GM12873 (cell line): ENCODE measurements around the gene PCDHGA9.

ENCODE experiments used
- CTCF ChIP-seq: IDR thresholded peaks from 2 replicates; pipeline ENCODE4 v1.5.1; 2012; ENCODE audit warnings: low read depth, mild to moderate bottlenecking, moderate library complexity, low read length, control low read depth; ENCODE audit not compliant: insufficient read depth; ENCODE audit errors: missing control alignments

The PCDHGA9 gene

GRCh38 chr5:141389153-141390042 is 13.2 kb upstream of the PCDHGA9 start:
- TF ChIP-seq CTCF, result no peak

- peak; percentile 27 for TF ChIP-seq CTCF
Measured at GRCh38 chr5:141392429-141393198, 10.0 kb upstream of the PCDHGA9 start, which contains the start of gene PCDHGA8. TSS of gene PCDHGA8 (plus strand) at chr5:141392633. CDS start at chr5:141392814, 181 bp downstream.

GRCh38 chr5:141393267-141393666 is 9.3 kb upstream of the PCDHGA9 start:
- no peak for TF ChIP-seq CTCF

- peak; percentile 55 for TF ChIP-seq CTCF
Measured at GRCh38 chr5:141397756-141398551, 4.6 kb upstream of the PCDHGA9 start, which contains the start of gene PCDHGB5. TSS of gene PCDHGB5 (plus strand) at chr5:141397947. CDS start at chr5:141398128, 181 bp downstream.

- no peak for TF ChIP-seq CTCF
Measured at GRCh38 chr5:141398608-141399007, 4.0 kb upstream of the PCDHGA9 start.

GRCh38 chr5:141399555-141400258 is 2.9 kb upstream of the PCDHGA9 start:
- no peak for TF ChIP-seq CTCF
